Vagina (tissue), 2 donors: ENCODE data around the gene INO80E.

Experiments used
- CTCF ChIP-seq, 3 experiments: fragments of 450-650 bp in 2 of 3; fragments of 200-600 bp in 1 of 3; sonication (generic) in 1 of 3; IDR thresholded peaks; one replicate each; pipeline ENCODE4 v1.5.1; 2017 to 2019; ENCODE audit warnings: antibody characterized with exemption in 3 of 3, mild to moderate bottlenecking in 2 of 3, moderate library complexity in 2 of 3
- POLR2A ChIP-seq, 2 donors: fragments of 450-650 bp; IDR thresholded peaks; one replicate each; pipeline ENCODE4 v1.6.1; 2017; ENCODE audit warnings: antibody characterized with exemption in 2 of 2, mild to moderate bottlenecking in 2 of 2, moderate library complexity in 2 of 2
- POLR2AphosphoS5 ChIP-seq, 2 donors: sonication (generic); formaldehyde crosslinking; IDR thresholded peaks; one replicate each; pipeline ENCODE4 v1.9.0; 2017; ENCODE audit warnings: antibody characterized with exemption in 2 of 2, mild to moderate bottlenecking in 2 of 2, low read depth in 1 of 2; ENCODE audit not compliant: insufficient read depth in 1 of 2

DNA sequence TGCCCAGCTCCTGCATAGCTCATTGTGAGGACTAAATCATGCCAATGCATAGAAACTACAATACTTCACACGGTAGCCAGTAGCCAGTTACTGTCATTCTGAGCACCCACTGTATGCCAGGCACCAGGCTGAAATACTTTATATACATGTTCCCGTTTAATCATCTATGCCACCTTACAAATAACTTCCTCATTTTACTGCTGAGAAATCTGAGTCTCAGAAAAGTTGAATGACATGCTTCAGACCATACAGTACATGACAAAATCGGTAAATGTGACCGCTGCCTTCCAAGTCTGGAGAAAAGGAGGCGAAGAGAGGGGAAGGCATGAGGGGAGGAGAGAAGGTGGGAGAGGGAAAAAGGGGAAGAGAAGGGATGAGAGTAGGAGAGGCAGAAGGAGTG lies 44.2 kb downstream of the INO80E start:
- TF ChIP-seq POLR2A (IDR thresholded peaks at IDR 0.05) (no peak), POLR2AphosphoS5 (IDR thresholded peaks at IDR 0.05; ENCODE audit: insufficient read depth in 1 of 2, low read depth in 1 of 2) (no peak), CTCF (IDR thresholded peaks at IDR 0.05) (no peak)
